Measurements from ENCODE around the gene METTL9. TPM values are rescaled to one million over a fixed set of nuclear protein-coding genes. Genes with fewer than 3 reads are reported as not detected.

Gene METTL9
- total RNA-seq, 1 experiment from 2014 or later = 41.4 TPM

- Histone ChIP-seq H3K4me1 (ENCODE audit: control insufficient read depth in 1 of 2, insufficient read depth in 2 of 2, low read length in 2 of 2) (no peaks in the 10 kb centered on the region), H3K4me3 (replicated peaks in 1 of 2; ENCODE audit: low read depth in 1 of 2, low read length in 2 of 2) (no peak overlapping the region), H3K79me2 (ENCODE audit: insufficient read depth, low read length) (no peaks in the 10 kb centered on the region), H3K9me3 (ENCODE audit: control insufficient read depth in 1 of 2, insufficient read depth in 1 of 2, low read depth in 1 of 2, low read length in 2 of 2) (no peaks in the 10 kb centered on the region), H4K20me1 (ENCODE audit: insufficient read depth) (no peaks in the 10 kb centered on the region), H3K9ac (ENCODE audit: low read length) (no peak overlapping the region), H3K36me3 (ENCODE audit: control insufficient read depth in 1 of 2, insufficient read depth in 2 of 2, low read length in 2 of 2) (no peaks in the 10 kb centered on the region), H3K4me2 (ENCODE audit: low read length) (no peak overlapping the region), H3K9me2 (ENCODE audit: insufficient read depth) (no peaks in the 10 kb centered on the region), H2AFZ (ENCODE audit: low read depth, low read length, poor library complexity, severe bottlenecking) (no peak overlapping the region), H3K27ac (ENCODE audit: low read depth, low read length) (no peak overlapping the region), H3K27me3 (ENCODE audit: insufficient read depth, low read length) (no peaks in the 10 kb centered on the region)
- POLR2A ChIA-PET = no interaction called here
- TF ChIP-seq EZH2 (IDR thresholded peaks at IDR 0.05) = no peak
- TF ChIP-seq CEBPB (IDR thresholded peaks at IDR 0.05; ENCODE audit: low read depth) = no peak
- TF ChIP-seq EGR1 (IDR thresholded peaks at IDR 0.05; ENCODE audit: low read depth) = no peak
- TF ChIP-seq SIN3A (IDR thresholded peaks at IDR 0.05; ENCODE audit: low read depth) = no peak
- TF ChIP-seq EZH2phosphoT487 (IDR thresholded peaks at IDR 0.05; ENCODE audit: borderline replicate concordance) = no peak
- no peak for TF ChIP-seq POLR2A (IDR thresholded peaks at IDR 0.05; ENCODE audit: borderline replicate concordance, extremely low read depth, insufficient read depth, insufficient read length)
- TF ChIP-seq SP1 (IDR thresholded peaks at IDR 0.05; ENCODE audit: low read depth) = no peak
- no peak for TF ChIP-seq ATF3 (IDR thresholded peaks at IDR 0.05)
- no peak for TF ChIP-seq YY1 (IDR thresholded peaks at IDR 0.05; ENCODE audit: extremely low read depth, insufficient replicate concordance, low read depth, low read length)
- TF ChIP-seq ELF1 (IDR thresholded peaks at IDR 0.05; ENCODE audit: borderline replicate concordance, low read depth) = no peak
- TF ChIP-seq TCF7L2 (IDR thresholded peaks at IDR 0.05; ENCODE audit: borderline replicate concordance, extremely low read depth, insufficient read depth, insufficient read length) = no peak
- TF ChIP-seq ZBTB33 (IDR thresholded peaks at IDR 0.05; ENCODE audit: extremely low read depth, insufficient replicate concordance, low read length) = no peak
- TF ChIP-seq CBX3 (IDR thresholded peaks at IDR 0.05; ENCODE audit: low read depth) = no peak
- TF ChIP-seq RAD21 (IDR thresholded peaks at IDR 0.05; ENCODE audit: low read depth) = no peak
- no peak for TF ChIP-seq ZNF274 (IDR thresholded peaks at IDR 0.05; ENCODE audit: low read depth, low read length)
- no peak for TF ChIP-seq JUND (IDR thresholded peaks at IDR 0.05)
- TF ChIP-seq ZFX (IDR thresholded peaks at IDR 0.05) = no peak
- TF ChIP-seq CTCF (IDR thresholded peaks at IDR 0.05 in 2 of 3, conservative IDR thresholded peaks at IDR 0.05 in 1 of 3; ENCODE audit: borderline replicate concordance in 1 of 3, insufficient read depth in 1 of 3, low read depth in 2 of 3, low read length in 2 of 3) = no peak
- intact Hi-C loops (cut with micrococcal nuclease) = no loop called here
- CTCF ChIA-PET = no interaction called here
- no TSS peak for BruUV-seq (replicated peaks)
- RAD21 ChIA-PET (ENCODE audit: low non-redundant PET in 1 of 2, low total read pairs in 2 of 2, uncharacterized antibody in 2 of 2, unreplicated experiment in 2 of 2) = no interaction called here
- DNase-seq (ENCODE audit: low read depth, low spot score) = no peak
- no peak for ATAC-seq
Measured at GRCh38 chr16:21694609-21695008, 95.2 kb downstream of the METTL9 start.
